K562 (cell line): ENCODE results near the gene IL12RB1. TPM values are rescaled to one million over a fixed set of nuclear protein-coding genes. Genes with fewer than 3 reads are reported as not detected.

Experiments
- ATAC-seq: fragments of 200-7000 bp; cut with Tn5 transposase; 3 replicates; pipeline ENCODE4 v1.9.1; 2020; ENCODE audit warnings: moderate library complexity
- BruUV-seq: library from RNA; stranded (reverse); fragments of 400-500 nt; replicated peaks from 2 replicates; lab custom pipeline; 2021; lab: Mats Ljungman, UMichigan
- CTCF ChIA-PET: fragments of 300-600 bp; formaldehyde crosslinking; extraction: SDS; loops from one replicate; lab custom pipeline; 2021; ENCODE audit warnings: low intra/inter-chr PET ratio; lab: Yijun Ruan, JAX
- POLR2A ChIA-PET: fragments of 300-600, 350-650 bp; sonication (Branson Sonifier 250); formaldehyde crosslinking; extraction: SDS; loops from one replicate; lab custom pipeline; 2021; ENCODE audit warnings: antibody characterized with exemption, inconsistent platforms; lab: Yijun Ruan, JAX
- DNase-seq, 4 experiments: peaks; one replicate each; pipeline versions ENCODE4 v3.0.0 to v3.0.0-alpha.2; 2011 to 2018; ENCODE audit warnings: low spot score in 3 of 4, mixed read lengths in 3 of 4; ENCODE audit errors: extremely low read depth in 1 of 4
- FAIRE-seq: peaks from 2 replicates; lab custom pipeline; 2011; peaks lifted over from hg19 to GRCh38; lab: Jason Lieb, UNC
- H2AFZ ChIP-seq: 2 replicates; pipeline ENCODE4 v1.6.0; 2011; ENCODE audit warnings: low read depth, low read length, control low read depth, inconsistent platforms
- H3K27ac ChIP-seq: fragments of 200-600 bp; 3 replicates; pipeline ENCODE4 v1.8.0; 2011; ENCODE audit warnings: low read depth, mild to moderate bottlenecking, control low read depth, inconsistent platforms, low read length, moderate library complexity, mixed read lengths; ENCODE audit errors: extremely low read depth
- H3K27me3 ChIP-seq, 2 experiments: fragments of 300-600 bp in 1 of 2; 2 replicates in 1 of 2; 3 replicates in 1 of 2; pipeline versions ENCODE4 v1.6.0 to v1.8.0; 2011; ENCODE audit warnings: inconsistent platforms in 2 of 2, low read length in 2 of 2, mild to moderate bottlenecking in 1 of 2, mixed read lengths in 1 of 2, moderate library complexity in 1 of 2; ENCODE audit not compliant: control insufficient read depth in 2 of 2, insufficient read depth in 2 of 2
- H3K36me3 ChIP-seq: fragments of 300-600 bp; 3 replicates; pipeline ENCODE4 v1.8.0; 2011; ENCODE audit warnings: mild to moderate bottlenecking, low read length, inconsistent platforms; ENCODE audit not compliant: control insufficient read depth, insufficient read depth
- H3K4me1 ChIP-seq, 2 experiments: fragments of 200-600 bp in 1 of 2; replicated peaks in 1 of 2; 2 replicates in 1 of 2; 3 replicates in 1 of 2; pipeline versions ENCODE4 v1.5.1 to v1.8.0; 2011; ENCODE audit warnings: inconsistent platforms in 2 of 2, low read length in 2 of 2, mild to moderate bottlenecking in 1 of 2, mixed read lengths in 1 of 2, moderate library complexity in 1 of 2; ENCODE audit not compliant: control insufficient read depth in 2 of 2, insufficient read depth in 2 of 2
- H3K4me2 ChIP-seq: 2 replicates; pipeline ENCODE4 v1.6.1; 2011; ENCODE audit warnings: low read length, control low read depth, inconsistent platforms, mixed read lengths; ENCODE audit not compliant: insufficient read depth
- H3K4me3 ChIP-seq: fragments of 200-600 bp; sonication (generic), shearing (Covaris generic); 2 replicates; pipeline ENCODE4 v1.5.1; 2016; ENCODE audit warnings: control low read depth, inconsistent platforms
- H3K79me2 ChIP-seq: fragments of 200-600 bp; 3 replicates; pipeline ENCODE4 v1.8.0; 2011; ENCODE audit warnings: low read length, inconsistent platforms; ENCODE audit not compliant: control insufficient read depth, insufficient read depth
- H3K9ac ChIP-seq, 2 experiments: 2 replicates each; pipeline versions ENCODE4 v1.6.0 to v1.6.1; 2011; ENCODE audit warnings: low read depth in 2 of 2, low read length in 2 of 2, control low read depth in 1 of 2, inconsistent platforms in 1 of 2, mild to moderate bottlenecking in 1 of 2, mixed read lengths in 1 of 2; ENCODE audit not compliant: insufficient read depth in 1 of 2
- H3K9me1 ChIP-seq: one replicate; pipeline ENCODE4 v1.6.0; 2011; ENCODE audit warnings: inconsistent platforms, mild to moderate bottlenecking, low read length, moderate library complexity; ENCODE audit not compliant: control insufficient read depth, insufficient read depth
- H3K9me3 ChIP-seq: replicated peaks from 2 replicates; pipeline ENCODE4 v1.5.1; 2011; ENCODE audit warnings: low read depth, low read length, inconsistent platforms; ENCODE audit not compliant: control insufficient read depth, insufficient read depth
- H4K20me1 ChIP-seq: replicated peaks from 2 replicates; pipeline ENCODE4 v1.6.1; 2011; ENCODE audit warnings: low read length, inconsistent platforms, mixed read lengths; ENCODE audit not compliant: control insufficient read depth, insufficient read depth
- BCOR ChIP-seq: fragments of 450-650 bp; IDR thresholded peaks from 2 replicates; pipeline ENCODE4 v1.6.1; 2016
- EGR1 ChIP-seq: fragments of 450-650 bp; conservative IDR thresholded peaks from 2 replicates; pipeline ENCODE4 v1.6.1; 2017; ENCODE audit warnings: mild to moderate bottlenecking
- HDAC1 ChIP-seq, 2 experiments: fragments of 450-650 bp; IDR thresholded peaks; 2 replicates each; pipeline ENCODE4 v1.6.1; 2016 to 2017; ENCODE audit warnings: inconsistent platforms in 1 of 2, mild to moderate bottlenecking in 1 of 2, moderate library complexity in 1 of 2
- RBFOX2 ChIP-seq: fragments of 200-400 bp; formaldehyde crosslinking; IDR thresholded peaks from 2 replicates; pipeline ENCODE4 v1.6.1; 2017; ENCODE audit warnings: low read depth, mild to moderate bottlenecking, low read length, moderate library complexity
- TCF7 ChIP-seq: sonication (generic); IDR thresholded peaks from 2 replicates; pipeline ENCODE4 v1.6.1; 2016; ENCODE audit warnings: antibody characterized with exemption, borderline replicate concordance
- UBTF ChIP-seq, 2 experiments: IDR thresholded peaks; 2 replicates each; pipeline ENCODE4 v1.6.1; 2012; ENCODE audit warnings: improper control_type of control experiment in 2 of 2, low read depth in 2 of 2, low read length in 2 of 2, borderline replicate concordance in 1 of 2
- VEZF1 ChIP-seq: fragments of 200-800 bp; sonication (Bioruptor generic); IDR thresholded peaks from 2 replicates; pipeline ENCODE4 v1.6.1; 2017; ENCODE audit warnings: missing genetic modification characterization, missing compliant biosample characterization
- ZKSCAN8 ChIP-seq: fragments of 200-800 bp; sonication (Bioruptor generic); IDR thresholded peaks from 2 replicates; pipeline ENCODE4 v1.6.1; 2016; ENCODE audit warnings: missing genetic modification characterization, missing compliant biosample characterization
- ZNF134 ChIP-seq: fragments of 250-450 bp; sonication (Bioruptor Pico); conservative IDR thresholded peaks from 2 replicates; pipeline ENCODE4 v1.4.0; 2020
- ZNF395 ChIP-seq: fragments of 200-800 bp; sonication (Bioruptor generic); IDR thresholded peaks from 2 replicates; pipeline ENCODE4 v1.6.1; 2017; ENCODE audit warnings: missing genetic modification characterization, missing compliant biosample characterization
- ZNF695 ChIP-seq: fragments of 450-650 bp; formaldehyde crosslinking; IDR thresholded peaks from 2 replicates; pipeline ENCODE4 v1.4.0; 2020; ENCODE audit warnings: mild to moderate bottlenecking, moderate library complexity
- ZNF696 ChIP-seq: fragments of 250-450 bp; sonication (Bioruptor Pico); conservative IDR thresholded peaks from 2 replicates; pipeline ENCODE4 v1.4.0; 2020; ENCODE audit warnings: mild to moderate bottlenecking, moderate library complexity
- WGBS: fragments of 100-300 bp; shearing (Covaris generic); methylation state at CpG from one replicate; pipeline ENCODE4 v1.1.6; 2016; ENCODE audit warnings: low coverage, mixed read lengths; ENCODE audit not compliant: insufficient coverage; ENCODE audit errors: missing lambda C conversion rate; 5-methylcytosine and 5-hydroxymethylcytosine counted together
- in situ Hi-C: fragments of 300-500 bp; cut with MboI; formaldehyde crosslinking; loops from 4 replicates; pipeline ENCODE4 v1.15.0; 2018; ENCODE audit warnings: inconsistent platforms, mixed read lengths
- intact Hi-C: fragments of 100-400 bp; cut with micrococcal nuclease; formaldehyde crosslinking; loops from 2 replicates; pipeline ENCODE4 v1.14.2; 2022
- polyA plus RNA-seq, 8 experiments: library from polyadenylated mRNA; depleted of rRNA in 4 of 8; stranded (reverse) in 5 of 8; unstranded in 3 of 8; fragments of >200 nt; fragmentation: Nextera tagmentation in 2 of 8; fragmentation: Illumina TruSeq in 1 of 8; extraction: Ambion mirVana in 2 of 8; extraction: Trizol in 1 of 8; gene quantifications; 2 replicates each; pipeline versions ENCODE4 v1.2.1 to v1.2.3, GENCODE V29; 2011 to 2014; ENCODE audit warnings: inconsistent platforms in 1 of 8, missing spikeins in 1 of 8
- total RNA-seq, 7 experiments: library from RNA; depleted of rRNA in 6 of 7; stranded (reverse); fragments of >200 nt in 6 of 7; fragmentation: Illumina TruSeq in 2 of 7; extraction: Trizol in 2 of 7; gene quantifications; 2 replicates each; pipeline versions ENCODE4 v1.2.1 to v1.2.3, GENCODE V29; 2011 to 2021; ENCODE audit warnings: low replicate concordance in 1 of 7
- TF ChIP-seq, protein P1 (sequence below), 2 experiments: IDR thresholded peaks; 2 replicates each; pipeline ENCODE4 v1.6.1; 2011; ENCODE audit warnings: borderline replicate concordance in 1 of 2, control low read depth in 1 of 2, low read depth in 1 of 2, low read length in 1 of 2, mild to moderate bottlenecking in 1 of 2, mixed read lengths in 1 of 2, moderate library complexity in 1 of 2; ENCODE audit not compliant: insufficient read depth in 1 of 2, insufficient read length in 1 of 2, poor library complexity in 1 of 2, severe bottlenecking in 1 of 2; ENCODE audit errors: extremely low read depth in 1 of 2

The IL12RB1 gene
- total and polyA plus RNA-seq, 9 of the 15 experiments (the other 6 are each of a cell fraction or from before 2014, with no cell fraction given) = 0.04 to 0.07 (median 0.06) TPM; not detected in 5

GRCh38 chr19:18098891-18099622 is 12.3 kb upstream of the IL12RB1 start:
- peak overlapping the region; percentile 47 for H3K4me3 ChIP-seq
- CTCF ChIA-PET = interaction anchor here (0.6 kb wide), 1 partner anchor 14 kb away, joined by 3 read pairs; no protein-coding TSS in a partner anchor
- peak overlapping the region; percentile 55; the same call in 2 of the 3 replicates for H3K27ac ChIP-seq
- BruUV-seq = no TSS peak
- H3K36me3 ChIP-seq = no peaks in the 10 kb centered on the region
- no peaks in the 10 kb centered on the region for H3K9me1 ChIP-seq
- peaks cover 13 to 40% of the 10 kb centered on the region in 2 experiments; a peak in 4 of 5 replicates for H3K4me1 ChIP-seq
- peaks cover 9% of the 10 kb centered on the region; the same call in 1 of the 3 replicates for H3K79me2 ChIP-seq
- in situ Hi-C loops (loop anchor here (10.0 kb wide), 1 partner anchor 316 kb away; the partner anchor contains the start of gene SSBP4), intact Hi-C loops (no loop called here)
- H4K20me1 ChIP-seq = no peaks in the 10 kb centered on the region
- no peaks in the 10 kb centered on the region for H3K27me3 ChIP-seq
- peak overlapping the region; percentile 82 for H3K4me2 ChIP-seq
- POLR2A ChIA-PET = interaction anchor here (0.6 to 1.9 kb wide), 3 partner anchors 10 to 346 kb away, joined by 3 to 7 read pairs (median 3); no protein-coding TSS in a partner anchor
- WGBS = 24% methylated on average over 19 of the region's 34 CpGs
- ATAC-seq (peak; percentile 51), DNase-seq (peak; percentile 58 to 74 (median 72)), FAIRE-seq (peak; percentile 80)
- peak overlapping the region; percentile 61 for H2AFZ ChIP-seq
- peak overlapping the region; percentile 52 to 89 for H3K9ac ChIP-seq
- no peaks in the 10 kb centered on the region for H3K9me3 ChIP-seq
- TF ChIP-seq UBTF (IDR thresholded peaks at IDR 0.05; ENCODE audit: borderline replicate concordance in 1 of 2, low read depth in 2 of 2, low read length in 2 of 2) (no peak), ZNF134 (CRISPR knock-in tag) (0 out of 2 replicates have a peak, but pooled peaks have one; percentile 4), ZKSCAN8 (CRISPR knock-in tag) (peak; percentile 87; the same call in 1 of the 2 replicates), BCOR (peak; percentile 13; the same call in 1 of the 2 replicates), HDAC1 (IDR thresholded peaks at IDR 0.05) (0 out of 4 replicates have a peak, but pooled peaks of 1 of the 2 experiments have one; percentile 32), ZNF695 (no peak), ZNF696 (CRISPR knock-in tag) (no peak), EGR1 (peak; percentile 62), RBFOX2 (peak; percentile 29; the same call in 1 of the 2 replicates), VEZF1 (peak; percentile 38), TCF7 (no peak), ZNF395 (0 out of 2 replicates have a peak, but pooled peaks have one; percentile 24)
- TF ChIP-seq, protein P1, sequence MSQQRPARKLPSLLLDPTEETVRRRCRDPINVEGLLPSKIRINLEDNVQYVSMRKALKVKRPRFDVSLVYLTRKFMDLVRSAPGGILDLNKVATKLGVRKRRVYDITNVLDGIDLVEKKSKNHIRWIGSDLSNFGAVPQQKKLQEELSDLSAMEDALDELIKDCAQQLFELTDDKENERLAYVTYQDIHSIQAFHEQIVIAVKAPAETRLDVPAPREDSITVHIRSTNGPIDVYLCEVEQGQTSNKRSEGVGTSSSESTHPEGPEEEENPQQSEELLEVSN (IDR thresholded peaks at IDR 0.05; ENCODE audit: borderline replicate concordance in 1 of 2, extremely low read depth in 1 of 2, insufficient read depth in 1 of 2, insufficient read length in 1 of 2, low read depth in 1 of 2, low read length in 1 of 2, poor library complexity in 1 of 2, severe bottlenecking in 1 of 2) = peak in 1 of 2 experiments; percentile 3
